ENCODE measurements around the gene SRP68.

GRCh38 chr17:76085731-76086366 is 13.5 kb upstream of the SRP68 start:
- TF ChIP-seq BACH2 (CRISPR knock-in tag; IDR thresholded peaks at IDR 0.05; ENCODE audit: borderline replicate concordance) (no peak), ZFP3 (CRISPR knock-in tag; IDR thresholded peaks at IDR 0.05) (no peak), CREB5 (CRISPR knock-in tag; IDR thresholded peaks at IDR 0.05; ENCODE audit: low read depth) (no peak), OSR1 (CRISPR knock-in tag; IDR thresholded peaks at IDR 0.05) (no peak), ISL1 (CRISPR knock-in tag; IDR thresholded peaks at IDR 0.05) (no peak), PATZ1 (CRISPR knock-in tag; IDR thresholded peaks at IDR 0.05; ENCODE audit: borderline replicate concordance) (no peak), CSDC2 (CRISPR knock-in tag; IDR thresholded peaks at IDR 0.05) (no peak), ARNTL (CRISPR knock-in tag; IDR thresholded peaks at IDR 0.05; ENCODE audit: borderline replicate concordance, low read depth) (no peak), ZNF70 (CRISPR knock-in tag; IDR thresholded peaks at IDR 0.05) (no peak), TCF4 (CRISPR knock-in tag; IDR thresholded peaks at IDR 0.05; ENCODE audit: borderline replicate concordance) (no peak)
